ENCODE measurements around the gene KCNT2. TPM values are rescaled to one million over a fixed set of nuclear protein-coding genes. Genes with fewer than 3 reads are reported as not detected.
A peak's percentile ranks its signal among the peaks of the same experiment; 100 is the strongest.

Gene KCNT2
- total and polyA plus RNA-seq, 4 donors, result 1.7 to 11.2 (median 6.8) TPM

DNA sequence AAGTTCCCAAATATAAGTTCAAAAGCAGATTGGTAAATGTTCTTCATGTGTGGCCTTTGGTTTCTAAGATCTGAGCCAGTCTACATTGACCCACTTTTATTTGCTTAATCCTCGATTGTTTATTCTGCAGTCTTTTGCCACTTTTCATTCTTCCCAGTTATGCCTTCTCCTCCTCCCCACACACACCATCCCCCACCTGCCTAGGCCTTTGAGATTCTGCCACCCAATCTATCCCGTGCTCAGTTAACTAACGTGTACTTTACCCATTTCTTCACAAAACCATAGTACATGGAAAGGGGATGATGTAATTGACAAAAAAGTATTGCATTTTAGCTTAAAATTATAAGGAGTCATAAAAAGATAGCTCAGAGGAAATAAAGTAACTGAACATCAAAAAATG lies 47.3 kb upstream of the KCNT2 start:
- H3K27ac ChIP-seq (ENCODE audit: low read depth in 1 of 2, low read length in 2 of 2), result peak overlapping the region; percentile 85 to 88
- H3K9ac ChIP-seq (ENCODE audit: low read depth in 1 of 2, low read length in 2 of 2), result peak overlapping the region; percentile 90 to 98
- peaks cover 2 to 33% (median 16%) of the 10 kb centered on the region in 4 donors for H3K4me1 ChIP-seq (ENCODE audit: control insufficient read depth in 4 of 4, insufficient read depth in 4 of 4, low read length in 3 of 4)
- no peak for DNase-seq (ENCODE audit: low spot score)
- H3K36me3 ChIP-seq (ENCODE audit: control insufficient read depth in 4 of 4, insufficient read depth in 3 of 4, low read depth in 1 of 4, low read length in 3 of 4), result peaks cover 0 to 2% (median under 1%) of the 10 kb centered on the region in 4 donors
- no peaks in the 10 kb centered on the region for H3K27me3 ChIP-seq (ENCODE audit: control insufficient read depth in 4 of 4, insufficient read depth in 4 of 4, low read length in 3 of 4)
- TF ChIP-seq GABPA (IDR thresholded peaks at IDR 0.05 in 1 of 2, conservative IDR thresholded peaks at IDR 0.05 in 1 of 2) (peak in 1 of 2 donors; percentile 10), JUND (IDR thresholded peaks at IDR 0.05) (peak; percentile 36 to 84), FOXA1 (IDR thresholded peaks at IDR 0.05) (no peak), NR2F2 (IDR thresholded peaks at IDR 0.05) (no peak), FOXA2 (IDR thresholded peaks at IDR 0.05) (peak; percentile 39), HNF4A (conservative IDR thresholded peaks at IDR 0.05) (peak; percentile 77 to 90), TAF1 (conservative IDR thresholded peaks at IDR 0.05) (peak; percentile 59), RXRA (IDR thresholded peaks at IDR 0.05) (peak; percentile 59 to 83), EGR1 (IDR thresholded peaks at IDR 0.05; ENCODE audit: low read depth in 2 of 2) (peak in 1 of 2 donors; percentile 22), HNF4G (IDR thresholded peaks at IDR 0.05) (peak; percentile 49), YY1 (IDR thresholded peaks at IDR 0.05) (peak; percentile 59), RAD21 (IDR thresholded peaks at IDR 0.05) (peak; percentile 53 to 63), SP1 (IDR thresholded peaks at IDR 0.05) (peak; percentile 72)
- TF ChIP-seq, protein P1, sequence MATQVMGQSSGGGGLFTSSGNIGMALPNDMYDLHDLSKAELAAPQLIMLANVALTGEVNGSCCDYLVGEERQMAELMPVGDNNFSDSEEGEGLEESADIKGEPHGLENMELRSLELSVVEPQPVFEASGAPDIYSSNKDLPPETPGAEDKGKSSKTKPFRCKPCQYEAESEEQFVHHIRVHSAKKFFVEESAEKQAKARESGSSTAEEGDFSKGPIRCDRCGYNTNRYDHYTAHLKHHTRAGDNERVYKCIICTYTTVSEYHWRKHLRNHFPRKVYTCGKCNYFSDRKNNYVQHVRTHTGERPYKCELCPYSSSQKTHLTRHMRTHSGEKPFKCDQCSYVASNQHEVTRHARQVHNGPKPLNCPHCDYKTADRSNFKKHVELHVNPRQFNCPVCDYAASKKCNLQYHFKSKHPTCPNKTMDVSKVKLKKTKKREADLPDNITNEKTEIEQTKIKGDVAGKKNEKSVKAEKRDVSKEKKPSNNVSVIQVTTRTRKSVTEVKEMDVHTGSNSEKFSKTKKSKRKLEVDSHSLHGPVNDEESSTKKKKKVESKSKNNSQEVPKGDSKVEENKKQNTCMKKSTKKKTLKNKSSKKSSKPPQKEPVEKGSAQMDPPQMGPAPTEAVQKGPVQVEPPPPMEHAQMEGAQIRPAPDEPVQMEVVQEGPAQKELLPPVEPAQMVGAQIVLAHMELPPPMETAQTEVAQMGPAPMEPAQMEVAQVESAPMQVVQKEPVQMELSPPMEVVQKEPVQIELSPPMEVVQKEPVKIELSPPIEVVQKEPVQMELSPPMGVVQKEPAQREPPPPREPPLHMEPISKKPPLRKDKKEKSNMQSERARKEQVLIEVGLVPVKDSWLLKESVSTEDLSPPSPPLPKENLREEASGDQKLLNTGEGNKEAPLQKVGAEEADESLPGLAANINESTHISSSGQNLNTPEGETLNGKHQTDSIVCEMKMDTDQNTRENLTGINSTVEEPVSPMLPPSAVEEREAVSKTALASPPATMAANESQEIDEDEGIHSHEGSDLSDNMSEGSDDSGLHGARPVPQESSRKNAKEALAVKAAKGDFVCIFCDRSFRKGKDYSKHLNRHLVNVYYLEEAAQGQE (IDR thresholded peaks at IDR 0.05), result peak; percentile 60
- TF ChIP-seq, protein P2, sequence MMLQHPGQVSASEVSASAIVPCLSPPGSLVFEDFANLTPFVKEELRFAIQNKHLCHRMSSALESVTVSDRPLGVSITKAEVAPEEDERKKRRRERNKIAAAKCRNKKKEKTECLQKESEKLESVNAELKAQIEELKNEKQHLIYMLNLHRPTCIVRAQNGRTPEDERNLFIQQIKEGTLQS (IDR thresholded peaks at IDR 0.05), result peak; percentile 66
- TF ChIP-seq, protein P3, sequence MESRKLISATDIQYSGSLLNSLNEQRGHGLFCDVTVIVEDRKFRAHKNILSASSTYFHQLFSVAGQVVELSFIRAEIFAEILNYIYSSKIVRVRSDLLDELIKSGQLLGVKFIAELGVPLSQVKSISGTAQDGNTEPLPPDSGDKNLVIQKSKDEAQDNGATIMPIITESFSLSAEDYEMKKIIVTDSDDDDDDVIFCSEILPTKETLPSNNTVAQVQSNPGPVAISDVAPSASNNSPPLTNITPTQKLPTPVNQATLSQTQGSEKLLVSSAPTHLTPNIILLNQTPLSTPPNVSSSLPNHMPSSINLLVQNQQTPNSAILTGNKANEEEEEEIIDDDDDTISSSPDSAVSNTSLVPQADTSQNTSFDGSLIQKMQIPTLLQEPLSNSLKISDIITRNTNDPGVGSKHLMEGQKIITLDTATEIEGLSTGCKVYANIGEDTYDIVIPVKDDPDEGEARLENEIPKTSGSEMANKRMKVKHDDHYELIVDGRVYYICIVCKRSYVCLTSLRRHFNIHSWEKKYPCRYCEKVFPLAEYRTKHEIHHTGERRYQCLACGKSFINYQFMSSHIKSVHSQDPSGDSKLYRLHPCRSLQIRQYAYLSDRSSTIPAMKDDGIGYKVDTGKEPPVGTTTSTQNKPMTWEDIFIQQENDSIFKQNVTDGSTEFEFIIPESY (IDR thresholded peaks at IDR 0.05), result peak; percentile 39
- TF ChIP-seq, protein P4, sequence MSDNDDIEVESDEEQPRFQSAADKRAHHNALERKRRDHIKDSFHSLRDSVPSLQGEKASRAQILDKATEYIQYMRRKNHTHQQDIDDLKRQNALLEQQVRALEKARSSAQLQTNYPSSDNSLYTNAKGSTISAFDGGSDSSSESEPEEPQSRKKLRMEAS (IDR thresholded peaks at IDR 0.05), result peak; percentile 83
- TF ChIP-seq, protein P5, sequence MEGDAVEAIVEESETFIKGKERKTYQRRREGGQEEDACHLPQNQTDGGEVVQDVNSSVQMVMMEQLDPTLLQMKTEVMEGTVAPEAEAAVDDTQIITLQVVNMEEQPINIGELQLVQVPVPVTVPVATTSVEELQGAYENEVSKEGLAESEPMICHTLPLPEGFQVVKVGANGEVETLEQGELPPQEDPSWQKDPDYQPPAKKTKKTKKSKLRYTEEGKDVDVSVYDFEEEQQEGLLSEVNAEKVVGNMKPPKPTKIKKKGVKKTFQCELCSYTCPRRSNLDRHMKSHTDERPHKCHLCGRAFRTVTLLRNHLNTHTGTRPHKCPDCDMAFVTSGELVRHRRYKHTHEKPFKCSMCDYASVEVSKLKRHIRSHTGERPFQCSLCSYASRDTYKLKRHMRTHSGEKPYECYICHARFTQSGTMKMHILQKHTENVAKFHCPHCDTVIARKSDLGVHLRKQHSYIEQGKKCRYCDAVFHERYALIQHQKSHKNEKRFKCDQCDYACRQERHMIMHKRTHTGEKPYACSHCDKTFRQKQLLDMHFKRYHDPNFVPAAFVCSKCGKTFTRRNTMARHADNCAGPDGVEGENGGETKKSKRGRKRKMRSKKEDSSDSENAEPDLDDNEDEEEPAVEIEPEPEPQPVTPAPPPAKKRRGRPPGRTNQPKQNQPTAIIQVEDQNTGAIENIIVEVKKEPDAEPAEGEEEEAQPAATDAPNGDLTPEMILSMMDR (IDR thresholded peaks at IDR 0.05; ENCODE audit: low read depth, low read length, missing input control), result no peak
- H3K9me3 ChIP-seq (ENCODE audit: control insufficient read depth in 4 of 4, low read length in 3 of 4), result no peaks in the 10 kb centered on the region
- peak overlapping the region; percentile 51 to 85 (median 70) for H3K4me3 ChIP-seq (ENCODE audit: low read depth in 1 of 3, low read length in 3 of 3)
- WGBS, result 30% methylated on average over 3 of the region's 3 CpGs

Measured in liver (tissue), 9 donors.